A549 (cell line): ENCODE data around the gene SNX27.
"Not testable (repeated sequence)": the region's sequence is repeated elsewhere in the genome, so short reads cannot be mapped to it uniquely, and the experiment has no call there.

ENCODE experiments used
- BCL3 ChIP-seq: fragments of >200 bp; sonication (Bioruptor Twin); formaldehyde crosslinking; IDR thresholded peaks from 3 replicates; pipeline ENCODE4 v1.6.1; 2016
- CHD4 ChIP-seq: fragments of 200-600 bp; sonication (generic); IDR thresholded peaks from 2 replicates; pipeline ENCODE4 v1.6.1; 2016; ENCODE audit warnings: antibody characterized with exemption, mild to moderate bottlenecking, borderline replicate concordance
- CTCF ChIP-seq: fragments of >200 bp; sonication (Bioruptor Twin); formaldehyde crosslinking; IDR thresholded peaks from 3 replicates; pipeline ENCODE4 v1.5.1; 2016
- ELK1 ChIP-seq: fragments of 150-350 bp; IDR thresholded peaks from 2 replicates; pipeline ENCODE4 v1.6.1; 2014; ENCODE audit warnings: low read depth, mild to moderate bottlenecking, low read length
- EP300 ChIP-seq, 2 experiments: fragments of >200 bp; sonication (Bioruptor Twin); formaldehyde crosslinking; IDR thresholded peaks; 2 replicates in 1 of 2; 3 replicates in 1 of 2; pipeline ENCODE4 v1.6.1; 2016 to 2017
- FOSL2 ChIP-seq, 2 experiments: fragments of 450-650 bp in 1 of 2; fragments of >200 bp in 1 of 2; sonication (Bioruptor Twin) in 1 of 2; formaldehyde crosslinking; IDR thresholded peaks; 2 replicates each; pipeline versions ENCODE4 v1.5.0 to v1.6.1; 2016 to 2020; ENCODE audit warnings: mild to moderate bottlenecking in 1 of 2, moderate library complexity in 1 of 2
- HOXB5 ChIP-seq: fragments of 250-450 bp; sonication (Bioruptor Pico); IDR thresholded peaks from 2 replicates; pipeline ENCODE4 v1.5.0; 2020; ENCODE audit warnings: mild to moderate bottlenecking, moderate library complexity
- JUNB ChIP-seq: fragments of >200 bp; sonication (Bioruptor Twin); formaldehyde crosslinking; IDR thresholded peaks from 2 replicates; pipeline ENCODE4 v1.6.1; 2016
- MYC ChIP-seq: IDR thresholded peaks from 2 replicates; pipeline ENCODE4 v1.6.1; 2012; ENCODE audit warnings: mild to moderate bottlenecking, inconsistent platforms, low read length, improper control_type of control experiment, borderline replicate concordance
- POLR2A ChIP-seq: IDR thresholded peaks from 2 replicates; pipeline ENCODE4 v1.6.1; 2012; ENCODE audit warnings: mild to moderate bottlenecking, low read length
- RAD21 ChIP-seq, 2 experiments: fragments of >200 bp in 1 of 2; sonication (Bioruptor Twin) in 1 of 2; formaldehyde crosslinking in 1 of 2; IDR thresholded peaks in 1 of 2; conservative IDR thresholded peaks in 1 of 2; 2 replicates in 1 of 2; 3 replicates in 1 of 2; pipeline ENCODE4 v1.6.1; 2012 to 2018; ENCODE audit warnings: inconsistent platforms in 1 of 2
- USF2 ChIP-seq: fragments of 450-650 bp; IDR thresholded peaks from 2 replicates; pipeline ENCODE4 v1.6.1; 2014; ENCODE audit warnings: antibody characterized with exemption
- ZNF302 ChIP-seq: fragments of 250-450 bp; sonication (Bioruptor Pico); IDR thresholded peaks from 2 replicates; pipeline ENCODE4 v1.9.0; 2021; ENCODE audit warnings: inconsistent platforms, mild to moderate bottlenecking, moderate library complexity

GRCh38 chr1:151670036-151670675, 58.3 kb downstream of the SNX27 start:
- TF ChIP-seq ZNF302 (CRISPR knock-in tag); USF2; CTCF; RAD21 (conservative IDR thresholded peaks at IDR 0.05 in 1 of 2, IDR thresholded peaks at IDR 0.05 in 1 of 2); BCL3; MYC; HOXB5 (CRISPR knock-in tag); CHD4; JUNB; ELK1; FOSL2 (IDR thresholded peaks at IDR 0.05); FOSL2 (CRISPR knock-in tag; IDR thresholded peaks at IDR 0.05); EP300 (IDR thresholded peaks at IDR 0.05); POLR2A: not testable (repeated sequence)
